ENCODE measurements around the gene SELENOP.

GRCh38 chr5:42808888-42809611 lies 2.6 kb downstream of the SELENOP start:
- TF ChIP-seq POLR2A (conservative IDR thresholded peaks at IDR 0.05) (no peak), TAF7 (tag; IDR thresholded peaks at IDR 0.05) (no peak), GATA2 (CRISPR knock-in tag; IDR thresholded peaks at IDR 0.05) (no peak), SETDB1 (IDR thresholded peaks at IDR 0.05; ENCODE audit: low read length) (no peak), ZZZ3 (IDR thresholded peaks at IDR 0.05) (no peak), RBBP5 (IDR thresholded peaks at IDR 0.05; ENCODE audit: borderline replicate concordance, insufficient read depth, low read length, poor library complexity, severe bottlenecking) (no peak), RNF2 (IDR thresholded peaks at IDR 0.05) (no peak), RBM15 (IDR thresholded peaks at IDR 0.05; ENCODE audit: insufficient read depth, low read length) (no peak), CEBPB (tag; IDR thresholded peaks at IDR 0.05) (no peak), PREB (CRISPR knock-in tag; IDR thresholded peaks at IDR 0.05) (no peak), CEBPZ (IDR thresholded peaks at IDR 0.05; ENCODE audit: borderline replicate concordance, low read depth, low read length) (no peak)
- TF ChIP-seq, protein P1, sequence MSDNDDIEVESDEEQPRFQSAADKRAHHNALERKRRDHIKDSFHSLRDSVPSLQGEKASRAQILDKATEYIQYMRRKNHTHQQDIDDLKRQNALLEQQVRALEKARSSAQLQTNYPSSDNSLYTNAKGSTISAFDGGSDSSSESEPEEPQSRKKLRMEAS (CRISPR knock-in tag; IDR thresholded peaks at IDR 0.05), result no peak
- TF ChIP-seq, protein P2, sequence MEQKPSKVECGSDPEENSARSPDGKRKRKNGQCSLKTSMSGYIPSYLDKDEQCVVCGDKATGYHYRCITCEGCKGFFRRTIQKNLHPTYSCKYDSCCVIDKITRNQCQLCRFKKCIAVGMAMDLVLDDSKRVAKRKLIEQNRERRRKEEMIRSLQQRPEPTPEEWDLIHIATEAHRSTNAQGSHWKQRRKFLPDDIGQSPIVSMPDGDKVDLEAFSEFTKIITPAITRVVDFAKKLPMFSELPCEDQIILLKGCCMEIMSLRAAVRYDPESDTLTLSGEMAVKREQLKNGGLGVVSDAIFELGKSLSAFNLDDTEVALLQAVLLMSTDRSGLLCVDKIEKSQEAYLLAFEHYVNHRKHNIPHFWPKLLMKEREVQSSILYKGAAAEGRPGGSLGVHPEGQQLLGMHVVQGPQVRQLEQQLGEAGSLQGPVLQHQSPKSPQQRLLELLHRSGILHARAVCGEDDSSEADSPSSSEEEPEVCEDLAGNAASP (IDR thresholded peaks at IDR 0.05), result no peak
- TF ChIP-seq, protein P3, sequence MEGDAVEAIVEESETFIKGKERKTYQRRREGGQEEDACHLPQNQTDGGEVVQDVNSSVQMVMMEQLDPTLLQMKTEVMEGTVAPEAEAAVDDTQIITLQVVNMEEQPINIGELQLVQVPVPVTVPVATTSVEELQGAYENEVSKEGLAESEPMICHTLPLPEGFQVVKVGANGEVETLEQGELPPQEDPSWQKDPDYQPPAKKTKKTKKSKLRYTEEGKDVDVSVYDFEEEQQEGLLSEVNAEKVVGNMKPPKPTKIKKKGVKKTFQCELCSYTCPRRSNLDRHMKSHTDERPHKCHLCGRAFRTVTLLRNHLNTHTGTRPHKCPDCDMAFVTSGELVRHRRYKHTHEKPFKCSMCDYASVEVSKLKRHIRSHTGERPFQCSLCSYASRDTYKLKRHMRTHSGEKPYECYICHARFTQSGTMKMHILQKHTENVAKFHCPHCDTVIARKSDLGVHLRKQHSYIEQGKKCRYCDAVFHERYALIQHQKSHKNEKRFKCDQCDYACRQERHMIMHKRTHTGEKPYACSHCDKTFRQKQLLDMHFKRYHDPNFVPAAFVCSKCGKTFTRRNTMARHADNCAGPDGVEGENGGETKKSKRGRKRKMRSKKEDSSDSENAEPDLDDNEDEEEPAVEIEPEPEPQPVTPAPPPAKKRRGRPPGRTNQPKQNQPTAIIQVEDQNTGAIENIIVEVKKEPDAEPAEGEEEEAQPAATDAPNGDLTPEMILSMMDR (IDR thresholded peaks at IDR 0.05 in 2 of 3, conservative IDR thresholded peaks at IDR 0.05 in 1 of 3; ENCODE audit: insufficient read depth in 2 of 3, low read depth in 1 of 3, low read length in 3 of 3), result no peak

All from K562 (cell line).